Measurements from ENCODE around the gene ITPR2.

GRCh38 chr12:26461776-26462175 lies 371.2 kb downstream of the ITPR2 start:
- TF ChIP-seq, protein P1, sequence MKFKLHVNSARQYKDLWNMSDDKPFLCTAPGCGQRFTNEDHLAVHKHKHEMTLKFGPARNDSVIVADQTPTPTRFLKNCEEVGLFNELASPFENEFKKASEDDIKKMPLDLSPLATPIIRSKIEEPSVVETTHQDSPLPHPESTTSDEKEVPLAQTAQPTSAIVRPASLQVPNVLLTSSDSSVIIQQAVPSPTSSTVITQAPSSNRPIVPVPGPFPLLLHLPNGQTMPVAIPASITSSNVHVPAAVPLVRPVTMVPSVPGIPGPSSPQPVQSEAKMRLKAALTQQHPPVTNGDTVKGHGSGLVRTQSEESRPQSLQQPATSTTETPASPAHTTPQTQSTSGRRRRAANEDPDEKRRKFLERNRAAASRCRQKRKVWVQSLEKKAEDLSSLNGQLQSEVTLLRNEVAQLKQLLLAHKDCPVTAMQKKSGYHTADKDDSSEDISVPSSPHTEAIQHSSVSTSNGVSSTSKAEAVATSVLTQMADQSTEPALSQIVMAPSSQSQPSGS (IDR thresholded peaks at IDR 0.05; ENCODE audit: low read length), result no peak
- TF ChIP-seq EZH2 (IDR thresholded peaks at IDR 0.05; ENCODE audit: low read depth, low read length, severe bottlenecking) (no peak), EP300 (IDR thresholded peaks at IDR 0.05; ENCODE audit: borderline replicate concordance in 1 of 2, low read depth in 2 of 2, low read length in 2 of 2) (no peak), CTCF (IDR thresholded peaks at IDR 0.05; ENCODE audit: control extremely low read depth in 1 of 3, insufficient read depth in 1 of 3, low read depth in 1 of 3, low read length in 3 of 3) (no peak), POLR2A (IDR thresholded peaks at IDR 0.05; ENCODE audit: control extremely low read depth in 1 of 2, low read depth in 2 of 2, low read length in 2 of 2) (no peak), YY1 (IDR thresholded peaks at IDR 0.05; ENCODE audit: low read depth, low read length) (no peak), JUN (IDR thresholded peaks at IDR 0.05; ENCODE audit: low read depth, low read length) (no peak), BACH1 (IDR thresholded peaks at IDR 0.05; ENCODE audit: low read length) (no peak)
